GM12891 (cell line): ENCODE data around the gene SNX9.

Source experiments
- POLR2A ChIP-seq: IDR thresholded peaks from 2 replicates; pipeline ENCODE4 v1.6.1; 2011; ENCODE audit warnings: low read depth, low read length, control low read depth
- POLR2AphosphoS5 ChIP-seq: IDR thresholded peaks from 2 replicates; pipeline ENCODE4 v1.6.1; 2011; ENCODE audit warnings: low read depth, low read length, control low read depth

- TF ChIP-seq POLR2A (no peak), POLR2AphosphoS5 (no peak)
Observed at GRCh38 chr6:157982102-157982562, 159.1 kb downstream of the SNX9 start.
